ENCODE data around the gene ZNF787.

DNA sequence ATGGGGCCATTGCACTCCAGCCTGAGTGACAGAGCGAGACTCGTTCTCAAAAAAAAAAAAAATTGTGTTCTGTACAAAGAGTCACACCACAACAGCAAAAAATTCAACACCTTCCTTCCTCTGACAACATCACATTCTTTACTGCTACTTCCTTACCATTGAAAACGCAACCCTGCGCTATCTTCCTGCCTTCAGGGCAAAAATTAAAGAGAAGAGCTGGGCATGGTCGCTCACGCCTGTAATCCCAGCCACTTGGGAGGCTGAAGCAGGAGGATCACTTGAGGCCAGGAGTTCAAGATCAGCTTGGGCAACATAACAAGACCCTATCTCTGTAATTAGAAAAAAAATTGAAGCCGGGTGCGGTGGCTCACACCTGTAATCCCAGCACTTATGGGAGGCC lies 10.6 kb upstream of the ZNF787 start:
- TF ChIP-seq POLR2A (IDR thresholded peaks at IDR 0.05; ENCODE audit: low read depth, low read length) (no peak), MXI1 (IDR thresholded peaks at IDR 0.05; ENCODE audit: borderline replicate concordance, low read depth, low read length) (no peak), CHD1 (IDR thresholded peaks at IDR 0.05; ENCODE audit: low read depth, low read length) (no peak)
- TF ChIP-seq, protein P1, sequence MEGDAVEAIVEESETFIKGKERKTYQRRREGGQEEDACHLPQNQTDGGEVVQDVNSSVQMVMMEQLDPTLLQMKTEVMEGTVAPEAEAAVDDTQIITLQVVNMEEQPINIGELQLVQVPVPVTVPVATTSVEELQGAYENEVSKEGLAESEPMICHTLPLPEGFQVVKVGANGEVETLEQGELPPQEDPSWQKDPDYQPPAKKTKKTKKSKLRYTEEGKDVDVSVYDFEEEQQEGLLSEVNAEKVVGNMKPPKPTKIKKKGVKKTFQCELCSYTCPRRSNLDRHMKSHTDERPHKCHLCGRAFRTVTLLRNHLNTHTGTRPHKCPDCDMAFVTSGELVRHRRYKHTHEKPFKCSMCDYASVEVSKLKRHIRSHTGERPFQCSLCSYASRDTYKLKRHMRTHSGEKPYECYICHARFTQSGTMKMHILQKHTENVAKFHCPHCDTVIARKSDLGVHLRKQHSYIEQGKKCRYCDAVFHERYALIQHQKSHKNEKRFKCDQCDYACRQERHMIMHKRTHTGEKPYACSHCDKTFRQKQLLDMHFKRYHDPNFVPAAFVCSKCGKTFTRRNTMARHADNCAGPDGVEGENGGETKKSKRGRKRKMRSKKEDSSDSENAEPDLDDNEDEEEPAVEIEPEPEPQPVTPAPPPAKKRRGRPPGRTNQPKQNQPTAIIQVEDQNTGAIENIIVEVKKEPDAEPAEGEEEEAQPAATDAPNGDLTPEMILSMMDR (conservative IDR thresholded peaks at IDR 0.05; ENCODE audit: low read depth, low read length): no peak

All from IMR-90 (cell line).